HG03558 (cell line): ENCODE results near the gene SLC5A9.
"Not testable (repeated sequence)": the region's sequence is repeated elsewhere in the genome, so short reads cannot be mapped to it uniquely, and the experiment has no call there.

ENCODE experiments used
- ATAC-seq: cut with Tn5 transposase; IDR thresholded peaks from one replicate; pipeline ENCODE4 v1.9.1; 2021; ENCODE audit warnings: moderate number of reproducible peaks; ENCODE audit not compliant: unreplicated experiment; ENCODE audit errors: extremely low read depth

Gene SLC5A9

GRCh38 chr1:48291421-48291820, 68.9 kb downstream of the SLC5A9 start:
- ATAC-seq, result no peak

GRCh38 chr1:48292706-48293105, 70.2 kb downstream of the SLC5A9 start:
- ATAC-seq, result no peak

GRCh38 chr1:48294094-48294493, 71.6 kb downstream of the SLC5A9 start:
- not testable (repeated sequence) for ATAC-seq

GRCh38 chr1:48294656-48295055, 72.1 kb downstream of the SLC5A9 start:
- no peak for ATAC-seq
